AG04450 (cell line): ENCODE results near the gene HYAL1. TPM values are rescaled to one million over a fixed set of nuclear protein-coding genes. Genes with fewer than 3 reads are reported as not detected.

Experiments used
- CTCF ChIA-PET: fragments of 300-600, 350-600 bp; formaldehyde crosslinking; extraction: SDS; loops from one replicate; lab custom pipeline; 2022; ENCODE audit warnings: antibody characterized with exemption, inconsistent platforms; lab: Charles Lee
- POLR2A ChIA-PET: fragments of 350-600 bp; formaldehyde crosslinking; extraction: SDS; loops from one replicate; lab custom pipeline; 2021; ENCODE audit warnings: antibody characterized with exemption, inconsistent platforms; lab: Yijun Ruan, JAX
- DNase-seq: peaks from one replicate; pipeline ENCODE4 v3.0.0-alpha.2; 2011; ENCODE audit warnings: low read depth, low spot score
- H3K27ac ChIP-seq: one replicate; pipeline ENCODE4 v1.5.1; 2012; ENCODE audit warnings: low read depth, low read length, control low read depth
- H3K27me3 ChIP-seq: one replicate; pipeline ENCODE4 v1.6.0; 2012; ENCODE audit warnings: low read length; ENCODE audit not compliant: control insufficient read depth, insufficient read depth
- H3K4me3 ChIP-seq: 2 replicates; pipeline ENCODE4 v1.5.1; 2011; ENCODE audit warnings: mild to moderate bottlenecking, low read depth, low read length, control low read depth
- H3K9me3 ChIP-seq: 2 replicates; pipeline ENCODE4 v1.5.1; 2012; ENCODE audit warnings: low read length; ENCODE audit not compliant: control insufficient read depth, insufficient read depth
- polyA plus RNA-seq: library from polyadenylated mRNA; depleted of rRNA; stranded (reverse); fragments of >200 nt; gene quantifications from 2 replicates; pipeline ENCODE4 v1.2.3, GENCODE V29; 2011
- TF ChIP-seq, protein P1 (sequence below): IDR thresholded peaks from 2 replicates; pipeline ENCODE4 v1.5.1; 2011; ENCODE audit warnings: low read depth, low read length, control low read depth, inconsistent platforms

Gene HYAL1
- polyA plus RNA-seq, 1 experiment, result 0.32 TPM

DNA sequence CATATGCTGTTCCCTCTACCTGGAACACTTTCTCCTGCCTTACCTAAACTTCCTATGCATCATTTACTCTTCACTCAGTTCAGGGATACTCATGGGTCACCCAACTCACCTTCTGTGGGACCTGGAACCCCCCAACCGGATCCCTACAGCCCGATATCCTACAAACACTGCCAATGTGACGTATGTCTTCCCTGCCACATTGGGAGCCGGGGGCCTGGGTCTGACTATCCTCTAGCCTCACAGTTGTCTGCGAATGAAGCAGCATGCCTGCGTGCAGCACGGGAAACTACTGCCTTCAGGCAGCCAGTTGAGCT lies 46.8 kb upstream of the HYAL1 start:
- ChIA-PET CTCF (interaction anchor here (1.0 to 6.7 kb wide), 4 partner anchors 193 to 264 kb away, joined by 3 to 76 read pairs (median 29); no protein-coding TSS in a partner anchor), POLR2A (interaction anchor here (0.8 to 1.8 kb wide), 6 partner anchors 9 to 219 kb away, joined by 3 to 11 read pairs (median 5); partner anchors contain the start of genes HYAL3, NAA80, RASSF1 and TMEM115)
- Histone ChIP-seq H3K27me3 (no peaks in the 10 kb centered on the region), H3K9me3 (no peaks in the 10 kb centered on the region), H3K27ac (no peak overlapping the region), H3K4me3 (peak overlapping the region; percentile 97)
- DNase-seq, result no peak
- TF ChIP-seq, protein P1, sequence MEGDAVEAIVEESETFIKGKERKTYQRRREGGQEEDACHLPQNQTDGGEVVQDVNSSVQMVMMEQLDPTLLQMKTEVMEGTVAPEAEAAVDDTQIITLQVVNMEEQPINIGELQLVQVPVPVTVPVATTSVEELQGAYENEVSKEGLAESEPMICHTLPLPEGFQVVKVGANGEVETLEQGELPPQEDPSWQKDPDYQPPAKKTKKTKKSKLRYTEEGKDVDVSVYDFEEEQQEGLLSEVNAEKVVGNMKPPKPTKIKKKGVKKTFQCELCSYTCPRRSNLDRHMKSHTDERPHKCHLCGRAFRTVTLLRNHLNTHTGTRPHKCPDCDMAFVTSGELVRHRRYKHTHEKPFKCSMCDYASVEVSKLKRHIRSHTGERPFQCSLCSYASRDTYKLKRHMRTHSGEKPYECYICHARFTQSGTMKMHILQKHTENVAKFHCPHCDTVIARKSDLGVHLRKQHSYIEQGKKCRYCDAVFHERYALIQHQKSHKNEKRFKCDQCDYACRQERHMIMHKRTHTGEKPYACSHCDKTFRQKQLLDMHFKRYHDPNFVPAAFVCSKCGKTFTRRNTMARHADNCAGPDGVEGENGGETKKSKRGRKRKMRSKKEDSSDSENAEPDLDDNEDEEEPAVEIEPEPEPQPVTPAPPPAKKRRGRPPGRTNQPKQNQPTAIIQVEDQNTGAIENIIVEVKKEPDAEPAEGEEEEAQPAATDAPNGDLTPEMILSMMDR, result no peak

DNA sequence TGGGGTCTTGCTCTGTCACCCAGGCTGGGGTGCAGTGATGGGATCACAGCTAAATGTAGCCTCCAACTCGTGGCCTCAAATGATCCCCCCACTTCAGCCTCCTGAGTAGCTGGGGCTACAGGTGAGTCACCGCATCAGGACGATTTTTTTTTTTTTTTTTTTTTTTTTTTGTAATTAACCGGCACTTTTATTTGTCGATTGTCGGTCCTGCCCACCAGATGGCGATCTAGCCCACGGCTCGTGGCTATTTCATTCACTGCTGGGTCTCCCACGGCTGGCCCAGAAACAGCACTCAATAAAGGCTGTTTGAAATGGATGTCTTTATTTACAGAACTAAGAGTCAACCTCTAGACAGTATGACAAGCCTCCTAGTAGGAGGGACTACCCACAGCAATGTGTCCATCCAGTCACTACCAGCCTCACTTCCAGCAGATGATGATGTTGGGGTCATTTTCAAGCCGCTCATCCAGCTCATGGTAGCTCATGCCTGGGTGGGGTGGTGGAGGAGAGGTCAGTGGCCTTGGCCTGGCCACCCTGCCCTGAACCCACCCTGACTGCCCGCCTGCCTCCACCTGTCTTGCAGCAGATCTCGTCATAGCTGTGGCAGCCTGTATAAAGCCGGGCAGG lies 43.9 kb upstream of the HYAL1 start:
- H3K9me3 ChIP-seq, result no peaks in the 10 kb centered on the region
- no peak for DNase-seq
- no peaks in the 10 kb centered on the region for H3K27me3 ChIP-seq
- TF ChIP-seq, protein P1, result peak; percentile 70
- CTCF ChIA-PET, result interaction anchor here (0.6 to 6.7 kb wide), 17 partner anchors 10 to 251 kb away, joined by 3 to 76 read pairs (median 6); partner anchors contain the start of genes HEMK1 and TUSC2
- H3K27ac ChIP-seq, result peak overlapping the region; percentile 39
- POLR2A ChIA-PET, result interaction anchor here (0.7 to 0.9 kb wide), 2 partner anchors 10 to 12 kb away, joined by 3 to 5 read pairs; no protein-coding TSS in a partner anchor
- no peak overlapping the region for H3K4me3 ChIP-seq

DNA sequence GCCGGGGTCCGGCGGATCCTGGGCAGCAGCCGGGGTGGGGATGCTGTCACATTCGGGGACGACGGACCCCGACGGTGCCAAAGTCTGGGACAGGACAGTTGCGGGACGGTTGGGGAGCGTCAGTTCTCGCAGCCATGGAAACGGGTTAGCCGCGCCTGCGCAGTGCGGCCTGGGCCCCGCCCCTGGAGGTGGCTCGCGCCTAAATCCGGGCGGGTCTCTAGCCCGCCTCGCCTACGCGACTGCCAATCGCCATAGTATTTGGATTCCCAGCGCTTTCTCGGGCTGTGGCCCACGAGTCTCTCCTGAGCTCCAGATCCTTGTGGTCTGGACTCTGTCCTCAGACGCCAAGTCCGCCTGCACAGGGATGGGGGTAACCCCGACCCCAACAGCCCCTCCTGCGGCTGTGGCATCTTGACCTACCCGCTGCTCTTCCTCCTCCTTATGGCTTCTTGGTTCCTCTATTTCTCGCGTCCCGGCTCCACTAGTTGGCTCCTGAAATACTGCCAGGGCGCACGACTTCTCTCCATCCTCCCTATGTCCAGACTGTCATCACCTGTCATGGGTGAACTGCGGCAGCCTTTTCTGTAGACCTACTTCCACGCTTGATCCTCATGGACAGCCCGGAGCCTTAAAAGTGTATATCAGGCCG lies 42.3 kb upstream of the HYAL1 start, which contains the start of gene ZMYND10:
TSS of gene ZMYND10 (minus strand) at position 147 of the 649 bp plus-strand sequence. CDS start 153 bp downstream, outside the sequence.
- no peak within 1 kb of the TSS for H3K27ac ChIP-seq
- no peak for DNase-seq
- H3K27me3 ChIP-seq, result no peaks in the 10 kb centered on the region
- TF ChIP-seq, protein P1, result no peak
- H3K9me3 ChIP-seq, result no peaks in the 10 kb centered on the region
- ChIA-PET CTCF (interaction anchor here (6.6 to 6.7 kb wide), 2 partner anchors 197 to 204 kb away, joined by 53 to 76 read pairs; no protein-coding TSS in a partner anchor), POLR2A (interaction anchor here (0.7 kb wide), 1 partner anchor 11 kb away, joined by 4 read pairs; no protein-coding TSS in a partner anchor)
- H3K4me3 ChIP-seq, result peak within 1 kb of the TSS; percentile 60

DNA sequence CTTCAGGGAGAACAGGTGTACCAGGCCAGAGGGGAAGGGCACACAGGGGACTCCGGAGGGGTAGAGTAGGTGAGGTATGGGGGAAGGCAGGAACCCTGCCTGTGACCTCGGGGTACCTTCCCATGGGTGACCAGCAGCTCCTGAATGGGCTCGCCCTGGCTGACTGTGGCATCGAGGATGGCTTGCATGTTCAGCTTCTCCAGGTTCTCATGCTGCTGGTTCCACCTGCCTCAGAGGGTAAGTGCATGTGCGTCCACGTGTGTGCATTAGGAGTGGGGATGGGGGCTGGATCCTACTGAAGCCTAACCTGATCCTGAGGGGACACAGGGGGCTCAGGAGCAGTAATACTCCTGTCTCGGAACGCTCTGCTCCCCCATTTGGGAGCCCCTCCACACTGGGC lies 41.6 kb upstream of the HYAL1 start:
- POLR2A ChIA-PET, result interaction anchor here (0.7 kb wide), 1 partner anchor 11 kb away, joined by 4 read pairs; no protein-coding TSS in a partner anchor

More for the DNA sequence above, 41.6 kb upstream of the HYAL1 start:
- peak overlapping the region; percentile 60 for H3K4me3 ChIP-seq
- H3K27ac ChIP-seq, result no peak overlapping the region
- no peaks in the 10 kb centered on the region for H3K27me3 ChIP-seq
- H3K9me3 ChIP-seq, result no peaks in the 10 kb centered on the region
- TF ChIP-seq, protein P1, result no peak
- no peak for DNase-seq
- CTCF ChIA-PET, result interaction anchor here (6.6 to 6.7 kb wide), 2 partner anchors 198 to 205 kb away, joined by 53 to 76 read pairs; no protein-coding TSS in a partner anchor
